Measurements from ENCODE around the gene MYO1E. TPM values are rescaled to one million over a fixed set of nuclear protein-coding genes. Genes with fewer than 3 reads are reported as not detected.

MYO1E gene
- total and polyA plus RNA-seq, 2 of the 8 experiments (the other 6 are each of a cell fraction or from before 2014, with no cell fraction given), result 19.6 to 142 TPM

GRCh38 chr15:59334076-59334415 lies 38.6 kb downstream of the MYO1E start:
- peaks cover 3 to 4% of the 10 kb centered on the region in 2 experiments for H4K20me1 ChIP-seq (replicated peaks in 1 of 2; ENCODE audit: control insufficient read depth in 1 of 2, insufficient read depth in 2 of 2, low read length in 2 of 2)
- H4K8ac ChIP-seq (ENCODE audit: extremely low read depth, insufficient read depth, low read length), result no peak overlapping the region
- H3K4me3 ChIP-seq (ENCODE audit: extremely low read depth in 1 of 4, insufficient read depth in 2 of 4, low read depth in 3 of 4, low read length in 4 of 4), result no peak overlapping the region
- no peak overlapping the region for H3K27ac ChIP-seq (ENCODE audit: low read depth, low read length)
- H3K36me3 ChIP-seq (ENCODE audit: control insufficient read depth in 2 of 4, insufficient read depth in 4 of 4, low read length in 3 of 4), result no peaks in the 10 kb centered on the region
- H3K56ac ChIP-seq (replicated peaks; ENCODE audit: insufficient read length, low read depth, low read length), result no peak overlapping the region
- no peak overlapping the region for H2BK12ac ChIP-seq (ENCODE audit: low read depth, low read length)
- H4K5ac ChIP-seq (ENCODE audit: insufficient read length, low read depth, low read length), result no peak overlapping the region
- H3K27me3 ChIP-seq (replicated peaks in 1 of 4; ENCODE audit: control insufficient read depth in 3 of 4, extremely low read depth in 1 of 4, insufficient read depth in 3 of 4, low read length in 3 of 4), result no peaks in the 10 kb centered on the region
- no peak overlapping the region for H2BK120ac ChIP-seq (replicated peaks; ENCODE audit: low read depth, low read length)
- no peak overlapping the region for H2AK5ac ChIP-seq (ENCODE audit: low read depth, low read length)
- no peak overlapping the region for H4K91ac ChIP-seq (replicated peaks; ENCODE audit: insufficient read length, low read length)
- H3K4me2 ChIP-seq (ENCODE audit: insufficient read depth in 1 of 2, low read depth in 2 of 2, low read length in 2 of 2), result no peak overlapping the region
- H3K79me1 ChIP-seq (ENCODE audit: low read depth, low read length), result peaks cover 9% of the 10 kb centered on the region; the same call in 1 of the 2 replicates
- no peak overlapping the region for H2BK5ac ChIP-seq (ENCODE audit: low read depth, low read length)
- no peaks in the 10 kb centered on the region for H3K23me2 ChIP-seq (ENCODE audit: low read depth, low read length)
- DNase-seq (ENCODE audit: low read depth in 1 of 2, low spot score in 2 of 2) (no peak), FAIRE-seq (no peak)
- no peak overlapping the region for H3K4ac ChIP-seq (replicated peaks; ENCODE audit: insufficient read length, low read depth, low read length)
- no peaks in the 10 kb centered on the region for H3K9me3 ChIP-seq (ENCODE audit: insufficient read depth in 2 of 2, low read depth in 1 of 2, low read length in 1 of 2)
- ChIA-PET POLR2A (ENCODE audit: partially characterized antibody) (interaction anchor here (1.5 kb wide), 1 partner anchor 39 kb away, joined by 4 read pairs; the partner anchor contains the start of gene MYO1E), CTCF (ENCODE audit: partially characterized antibody) (interaction anchor here (0.6 to 1.6 kb wide), 4 partner anchors 26 to 87 kb away, joined by 3 to 5 read pairs (median 4); no protein-coding TSS in a partner anchor)
- no peak overlapping the region for H3K18ac ChIP-seq (ENCODE audit: extremely low read depth, low read length)
- no peak overlapping the region for H2BK15ac ChIP-seq (ENCODE audit: low read length)
- peaks cover 4 to 77% of the 10 kb centered on the region in 2 experiments; a peak in 3 of 4 replicates for H3K79me2 ChIP-seq (ENCODE audit: control insufficient read depth in 1 of 2, insufficient read depth in 2 of 2, low read length in 2 of 2)
- H2AFZ ChIP-seq (ENCODE audit: low read length), result no peak overlapping the region
- no peak overlapping the region for H3K23ac ChIP-seq (ENCODE audit: insufficient read length)
- 95% methylated on average over 3 of the region's 3 CpGs; no CpG with 5 or more reads in 1 of the 2 experiments for WGBS, 2 experiments (ENCODE audit: extremely low coverage in 1 of 2, insufficient coverage in 1 of 2, insufficient read length in 1 of 2, insufficient replicate concordance in 2 of 2, low coverage in 1 of 2, low lambda C conversion rate in 2 of 2, missing lambda C conversion rate in 1 of 2)
- H3K4me1 ChIP-seq (replicated peaks in 1 of 4; ENCODE audit: control insufficient read depth in 3 of 4, insufficient read depth in 4 of 4, low read length in 3 of 4), result peaks cover 0 to 10% (median 5%) of the 10 kb centered on the region in 4 experiments; a peak in 3 of 7 replicates
- H3K14ac ChIP-seq (ENCODE audit: insufficient read length), result no peak overlapping the region
- H2BK20ac ChIP-seq (ENCODE audit: low read length), result no peak overlapping the region
- no peak for TF ChIP-seq CREB1 (IDR thresholded peaks at IDR 0.05)
- TF ChIP-seq TCF12 (IDR thresholded peaks at IDR 0.05; ENCODE audit: low read depth, low read length), result no peak
- no peak for TF ChIP-seq CHD2 (IDR thresholded peaks at IDR 0.05; ENCODE audit: low read length)
- no peak for TF ChIP-seq SP2 (IDR thresholded peaks at IDR 0.05; ENCODE audit: low read length)
- no peak for TF ChIP-seq EGR1 (IDR thresholded peaks at IDR 0.05; ENCODE audit: borderline replicate concordance, low read depth, low read length)
- TF ChIP-seq RFX5 (IDR thresholded peaks at IDR 0.05; ENCODE audit: borderline replicate concordance, low read depth, low read length), result no peak
- no peak for TF ChIP-seq YY1 (IDR thresholded peaks at IDR 0.05; ENCODE audit: low read depth, low read length)
- no peak for TF ChIP-seq TBP (IDR thresholded peaks at IDR 0.05; ENCODE audit: low read depth, low read length)
- TF ChIP-seq CEBPB (IDR thresholded peaks at IDR 0.05; ENCODE audit: low read depth, low read length), result no peak
- no peak overlapping the region for H3K9ac ChIP-seq (replicated peaks in 1 of 4; ENCODE audit: extremely low read depth in 1 of 4, low read depth in 3 of 4, low read length in 3 of 4)
